ENCODE data around the gene FAM185A.

DNA sequence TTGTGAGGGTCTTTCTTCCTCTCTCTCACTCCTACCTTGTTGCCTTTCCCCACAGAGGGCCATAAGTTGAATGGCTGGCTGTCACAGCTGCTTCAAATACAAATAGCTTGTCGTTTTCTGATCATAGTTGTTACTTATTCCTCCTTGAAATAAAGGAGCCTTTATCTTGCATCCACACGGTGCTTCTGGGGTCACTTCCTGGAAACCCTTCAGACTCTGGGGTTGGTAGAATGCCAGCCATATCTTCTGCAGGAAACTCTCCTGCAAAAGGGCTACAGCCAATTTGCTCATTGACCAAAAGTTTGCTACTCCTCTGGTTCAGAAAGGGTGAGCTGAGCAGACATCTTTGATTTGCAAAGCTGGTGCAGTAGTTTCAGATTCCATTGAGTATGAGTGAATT lies 70.4 kb downstream of the FAM185A start:
- TF ChIP-seq, protein P1, sequence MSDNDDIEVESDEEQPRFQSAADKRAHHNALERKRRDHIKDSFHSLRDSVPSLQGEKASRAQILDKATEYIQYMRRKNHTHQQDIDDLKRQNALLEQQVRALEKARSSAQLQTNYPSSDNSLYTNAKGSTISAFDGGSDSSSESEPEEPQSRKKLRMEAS (IDR thresholded peaks at IDR 0.05): no peak
- TF ChIP-seq NFIC (IDR thresholded peaks at IDR 0.05): no peak
- TF ChIP-seq EP300 (IDR thresholded peaks at IDR 0.05; ENCODE audit: borderline replicate concordance): no peak
- no peak for TF ChIP-seq TAF1 (IDR thresholded peaks at IDR 0.05; ENCODE audit: low read depth)
- no peak for TF ChIP-seq FOXM1 (IDR thresholded peaks at IDR 0.05; ENCODE audit: borderline replicate concordance, low read depth)
- TF ChIP-seq TCF12 (IDR thresholded peaks at IDR 0.05; ENCODE audit: low read depth): no peak
- TF ChIP-seq, protein P2, sequence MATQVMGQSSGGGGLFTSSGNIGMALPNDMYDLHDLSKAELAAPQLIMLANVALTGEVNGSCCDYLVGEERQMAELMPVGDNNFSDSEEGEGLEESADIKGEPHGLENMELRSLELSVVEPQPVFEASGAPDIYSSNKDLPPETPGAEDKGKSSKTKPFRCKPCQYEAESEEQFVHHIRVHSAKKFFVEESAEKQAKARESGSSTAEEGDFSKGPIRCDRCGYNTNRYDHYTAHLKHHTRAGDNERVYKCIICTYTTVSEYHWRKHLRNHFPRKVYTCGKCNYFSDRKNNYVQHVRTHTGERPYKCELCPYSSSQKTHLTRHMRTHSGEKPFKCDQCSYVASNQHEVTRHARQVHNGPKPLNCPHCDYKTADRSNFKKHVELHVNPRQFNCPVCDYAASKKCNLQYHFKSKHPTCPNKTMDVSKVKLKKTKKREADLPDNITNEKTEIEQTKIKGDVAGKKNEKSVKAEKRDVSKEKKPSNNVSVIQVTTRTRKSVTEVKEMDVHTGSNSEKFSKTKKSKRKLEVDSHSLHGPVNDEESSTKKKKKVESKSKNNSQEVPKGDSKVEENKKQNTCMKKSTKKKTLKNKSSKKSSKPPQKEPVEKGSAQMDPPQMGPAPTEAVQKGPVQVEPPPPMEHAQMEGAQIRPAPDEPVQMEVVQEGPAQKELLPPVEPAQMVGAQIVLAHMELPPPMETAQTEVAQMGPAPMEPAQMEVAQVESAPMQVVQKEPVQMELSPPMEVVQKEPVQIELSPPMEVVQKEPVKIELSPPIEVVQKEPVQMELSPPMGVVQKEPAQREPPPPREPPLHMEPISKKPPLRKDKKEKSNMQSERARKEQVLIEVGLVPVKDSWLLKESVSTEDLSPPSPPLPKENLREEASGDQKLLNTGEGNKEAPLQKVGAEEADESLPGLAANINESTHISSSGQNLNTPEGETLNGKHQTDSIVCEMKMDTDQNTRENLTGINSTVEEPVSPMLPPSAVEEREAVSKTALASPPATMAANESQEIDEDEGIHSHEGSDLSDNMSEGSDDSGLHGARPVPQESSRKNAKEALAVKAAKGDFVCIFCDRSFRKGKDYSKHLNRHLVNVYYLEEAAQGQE (IDR thresholded peaks at IDR 0.05; ENCODE audit: low read depth): no peak
- no peak for TF ChIP-seq TEAD4 (IDR thresholded peaks at IDR 0.05)
- TF ChIP-seq YY1 (IDR thresholded peaks at IDR 0.05; ENCODE audit: low read depth): no peak
- no peak for TF ChIP-seq CEBPB (IDR thresholded peaks at IDR 0.05)
- TF ChIP-seq EGR1 (IDR thresholded peaks at IDR 0.05): no peak
- TF ChIP-seq RAD21 (IDR thresholded peaks at IDR 0.05; ENCODE audit: low read depth): no peak
